Natural killer cell (primary cell): ENCODE results near the gene CARD11. TPM values are rescaled to one million over a fixed set of nuclear protein-coding genes. Genes with fewer than 3 reads are reported as not detected.
A peak's percentile ranks its signal among the peaks of the same experiment; 100 is the strongest.

ENCODE experiments used
- ATAC-seq, 3 donors: fragments of 150-1000 bp in 2 of 3; fragments of 200-7000 bp in 1 of 3; cut with Tn5 transposase; 1 replicate in 1 of 3; 2 replicates in 2 of 3; pipeline ENCODE4 v1.10.0; 2021; ENCODE audit warnings: mild to moderate bottlenecking in 2 of 3, moderate library complexity in 2 of 3
- DNase-seq, 2 donors: peaks; one replicate each; pipeline versions ENCODE4 v3.0.0 to v3.0.0-alpha.2; 2013 to 2021; ENCODE audit warnings: mixed read lengths in 1 of 2
- H3K27ac ChIP-seq: one replicate; pipeline ENCODE4 v1.5.1; 2013; ENCODE audit warnings: mild to moderate bottlenecking, low read length
- H3K27me3 ChIP-seq: one replicate; pipeline ENCODE4 v1.6.1; 2013; ENCODE audit warnings: low read length; ENCODE audit not compliant: control insufficient read depth, insufficient read depth
- H3K36me3 ChIP-seq: one replicate; pipeline ENCODE4 v1.6.1; 2013; ENCODE audit warnings: low read length; ENCODE audit not compliant: control insufficient read depth, insufficient read depth
- H3K4me1 ChIP-seq: one replicate; pipeline ENCODE4 v1.6.1; 2013; ENCODE audit warnings: low read length; ENCODE audit not compliant: control insufficient read depth, insufficient read depth
- H3K4me3 ChIP-seq: one replicate; pipeline ENCODE4 v1.5.1; 2013; ENCODE audit warnings: low read length
- H3K9me3 ChIP-seq: one replicate; pipeline ENCODE4 v1.6.1; 2013; ENCODE audit warnings: low read length; ENCODE audit not compliant: control insufficient read depth, insufficient read depth
- H3K27ac Mint-ChIP-seq, 2 donors: one replicate each; pipeline ENCODE4 v1.8.0; 2022; ENCODE audit warnings: mild to moderate bottlenecking in 2 of 2, mixed read lengths in 2 of 2, moderate library complexity in 1 of 2
- H3K27me3 Mint-ChIP-seq, 2 donors: one replicate each; pipeline ENCODE4 v1.8.0; 2022; ENCODE audit warnings: low read depth in 2 of 2, mixed read lengths in 2 of 2
- H3K36me3 Mint-ChIP-seq: one replicate; pipeline ENCODE4 v1.8.0; 2022; ENCODE audit warnings: mixed read lengths
- H3K4me1 Mint-ChIP-seq, 2 donors: one replicate each; pipeline ENCODE4 v1.8.0; 2022; ENCODE audit warnings: mixed read lengths in 2 of 2
- H3K4me3 Mint-ChIP-seq: one replicate; pipeline ENCODE4 v1.8.0; 2022; ENCODE audit warnings: mild to moderate bottlenecking, moderate library complexity, mixed read lengths
- H3K9me3 Mint-ChIP-seq, 2 donors: one replicate each; pipeline ENCODE4 v1.8.0; 2022; ENCODE audit warnings: mixed read lengths in 2 of 2
- CTCF ChIP-seq: fragments of 200-600 bp; IDR thresholded peaks from one replicate; pipeline ENCODE4 v1.8.0; 2022; ENCODE audit warnings: antibody characterized with exemption
- WGBS: methylation state at CpG from one replicate; pipeline ENCODE4 v1.1.7; 2013; ENCODE audit warnings: missing lambda C conversion rate; ENCODE audit not compliant: insufficient coverage; 5-methylcytosine and 5-hydroxymethylcytosine counted together
- intact Hi-C: fragments of 100-400 bp; cut with micrococcal nuclease; formaldehyde crosslinking; loops from one replicate; pipeline ENCODE4 v1.14.2; 2022
- total RNA-seq, 4 donors: library from RNA; stranded (reverse); fragments of 120-200 nt in 1 of 4; gene quantifications; one replicate each; pipeline versions ENCODE4 v1.2.3 to v1.2.4, GENCODE V29; 2013 to 2022

The CARD11 gene
- total RNA-seq, 3 donors from 2014 or later (not counting 1 experiment from before 2014, with no cell fraction given): 196 to 233 (median 199) TPM

GRCh38 chr7:2936301-2936700 is 107.4 kb downstream of the CARD11 start:
- ATAC-seq: no peak
- Histone ChIP-seq H3K4me3 (no peak overlapping the region), H3K27me3 (no peaks in the 10 kb centered on the region), H3K4me1 (no peaks in the 10 kb centered on the region), H3K27ac (no peak overlapping the region), H3K36me3 (peaks cover 86% of the 10 kb centered on the region), H3K9me3 (no peaks in the 10 kb centered on the region)
- intact Hi-C loops: no loop called here
- no peaks in the 10 kb centered on the region for H3K27me3 Mint-ChIP-seq
- H3K36me3 Mint-ChIP-seq: no peaks in the 10 kb centered on the region
- H3K4me1 Mint-ChIP-seq: peaks cover 12 to 14% of the 10 kb centered on the region in 2 donors
- H3K27ac Mint-ChIP-seq: no peak overlapping the region
- WGBS: 97% methylated on average over 8 of the region's 8 CpGs
- no peak for DNase-seq
- TF ChIP-seq CTCF: no peak
- H3K4me3 Mint-ChIP-seq: no peak overlapping the region
- no peaks in the 10 kb centered on the region for H3K9me3 Mint-ChIP-seq

- no peaks in the 10 kb centered on the region for H3K4me1 ChIP-seq
- no peaks in the 10 kb centered on the region for H3K27me3 ChIP-seq
- H3K27ac ChIP-seq: no peak overlapping the region
- ATAC-seq (no peak), DNase-seq (no peak)
- peaks cover 89% of the 10 kb centered on the region for H3K36me3 ChIP-seq
- no peak overlapping the region for H3K4me3 ChIP-seq
- H3K27me3 Mint-ChIP-seq: no peaks in the 10 kb centered on the region
- 96% methylated on average over 19 of the region's 20 CpGs for WGBS
- H3K9me3 Mint-ChIP-seq: no peaks in the 10 kb centered on the region
- intact Hi-C loops: no loop called here
- peaks cover 6% of the 10 kb centered on the region in 2 donors for H3K4me1 Mint-ChIP-seq
- peak overlapping the region in 1 of 2 donors; percentile 31 for H3K27ac Mint-ChIP-seq
- H3K36me3 Mint-ChIP-seq: no peaks in the 10 kb centered on the region
- no peak overlapping the region for H3K4me3 Mint-ChIP-seq
- no peak for TF ChIP-seq CTCF
- no peaks in the 10 kb centered on the region for H3K9me3 ChIP-seq
These were observed 108.5 kb downstream of the CARD11 start for GRCh38 chr7:2934984-2935740.

- H3K36me3 Mint-ChIP-seq: no peaks in the 10 kb centered on the region
- 96% methylated on average over 14 of the region's 15 CpGs for WGBS
- H3K27me3 ChIP-seq: no peaks in the 10 kb centered on the region
- peak in 1 of 3 donors; percentile 18 for ATAC-seq
- DNase-seq: no peak
- TF ChIP-seq CTCF: no peak
- H3K27ac ChIP-seq: no peak overlapping the region
- H3K4me3 ChIP-seq: no peak overlapping the region
- H3K36me3 ChIP-seq: peaks cover 89% of the 10 kb centered on the region
- H3K9me3 Mint-ChIP-seq: no peaks in the 10 kb centered on the region
- H3K27ac Mint-ChIP-seq: peak overlapping the region; percentile 31 to 36
- H3K4me1 ChIP-seq: no peaks in the 10 kb centered on the region
- intact Hi-C loops: no loop called here
- H3K4me3 Mint-ChIP-seq: no peak overlapping the region
- peaks cover 0 to 5% of the 10 kb centered on the region in 2 donors for H3K4me1 Mint-ChIP-seq
- no peaks in the 10 kb centered on the region for H3K27me3 Mint-ChIP-seq
- H3K9me3 ChIP-seq: no peaks in the 10 kb centered on the region
These were observed 109.4 kb downstream of the CARD11 start for GRCh38 chr7:2934211-2934731.
